Measurements from ENCODE around the gene RBM44. TPM values are rescaled to one million over a fixed set of nuclear protein-coding genes. Genes with fewer than 3 reads are reported as not detected.

RBM44 gene
- polyA plus RNA-seq, 1 experiment: 0.05 TPM

- CTCF ChIA-PET: interaction anchor here (1.2 kb wide), 1 partner anchor 27 kb away, joined by 3 read pairs; no protein-coding TSS in a partner anchor
- POLR2A ChIA-PET: no interaction called here
Observed at GRCh38 chr2:237885111-237885930, 86.7 kb downstream of the RBM44 start.

GRCh38 chr2:237885931-237886684, 87.5 kb downstream of the RBM44 start:
- Histone ChIP-seq H3K4me3 (ENCODE audit: low read depth, low read length) (no peak overlapping the region), H3K36me3 (ENCODE audit: control insufficient read depth, insufficient read depth, low read length) (no peaks in the 10 kb centered on the region), H3K27me3 (ENCODE audit: control insufficient read depth, insufficient read depth, low read length) (no peaks in the 10 kb centered on the region)
- ChIA-PET CTCF (no interaction called here), POLR2A (no interaction called here)
- DNase-seq (ENCODE audit: low read depth): no peak
- no peak for TF ChIP-seq CTCF (IDR thresholded peaks at IDR 0.05; ENCODE audit: insufficient read depth, low read depth, low read length)

More at GRCh38 chr2:237885111-237885930, 86.7 kb downstream of the RBM44 start:
- Histone ChIP-seq H3K27me3 (ENCODE audit: control insufficient read depth, insufficient read depth, low read length) (no peaks in the 10 kb centered on the region), H3K4me3 (ENCODE audit: low read depth, low read length) (no peak overlapping the region), H3K36me3 (ENCODE audit: control insufficient read depth, insufficient read depth, low read length) (no peaks in the 10 kb centered on the region)
- no peak for DNase-seq (ENCODE audit: low read depth)
- TF ChIP-seq CTCF (IDR thresholded peaks at IDR 0.05; ENCODE audit: insufficient read depth, low read depth, low read length): no peak

- CTCF ChIA-PET: no interaction called here
- DNase-seq (ENCODE audit: low read depth): no peak
Observed at GRCh38 chr2:237886685-237887481, 88.3 kb downstream of the RBM44 start.

GRCh38 chr2:237888389-237888788, 89.8 kb downstream of the RBM44 start:
- POLR2A ChIA-PET: no interaction called here

More at GRCh38 chr2:237886685-237887481, 88.3 kb downstream of the RBM44 start:
- POLR2A ChIA-PET: no interaction called here
- H3K4me3 ChIP-seq (ENCODE audit: low read depth, low read length): no peak overlapping the region
- no peaks in the 10 kb centered on the region for H3K36me3 ChIP-seq (ENCODE audit: control insufficient read depth, insufficient read depth, low read length)
- no peak for TF ChIP-seq CTCF (IDR thresholded peaks at IDR 0.05; ENCODE audit: insufficient read depth, low read depth, low read length)
- no peaks in the 10 kb centered on the region for H3K27me3 ChIP-seq (ENCODE audit: control insufficient read depth, insufficient read depth, low read length)

More at GRCh38 chr2:237888389-237888788, 89.8 kb downstream of the RBM44 start:
- TF ChIP-seq CTCF (IDR thresholded peaks at IDR 0.05; ENCODE audit: insufficient read depth, low read depth, low read length): no peak
- H3K27me3 ChIP-seq (ENCODE audit: control insufficient read depth, insufficient read depth, low read length): no peaks in the 10 kb centered on the region
- no peaks in the 10 kb centered on the region for H3K36me3 ChIP-seq (ENCODE audit: control insufficient read depth, insufficient read depth, low read length)
- CTCF ChIA-PET: interaction anchor here (2.4 kb wide), 1 partner anchor 375 kb away, joined by 4 read pairs; no protein-coding TSS in a partner anchor
- H3K4me3 ChIP-seq (ENCODE audit: low read depth, low read length): no peak overlapping the region
- no peak for DNase-seq (ENCODE audit: low read depth)

All from BJ (cell line).